ENCODE results near the gene SLC13A3.

Gene SLC13A3

GRCh38 chr20:46651091-46651962, at the start of gene SLC13A3:
SLC13A3 (minus strand) TSS chr20:46651459; CDS start chr20:46651421, 38 bp downstream.
- peak within 1 kb of the TSS; percentile 39; the same call in 1 of the 2 replicates for H3K9ac ChIP-seq (ENCODE audit: low read depth, low read length)

GRCh38 chr20:46701057-46701456, 49.8 kb upstream of the SLC13A3 start:
- Histone ChIP-seq H3K36me3 (ENCODE audit: insufficient read depth, low read length) (no peaks in the 10 kb centered on the region), H3K9me3 (ENCODE audit: control insufficient read depth, insufficient read depth, low read length) (no peaks in the 10 kb centered on the region), H3K9ac (ENCODE audit: low read depth, low read length) (no peak overlapping the region), H3K4me1 (ENCODE audit: insufficient read depth, low read length) (peaks cover 23% of the 10 kb centered on the region)

More at GRCh38 chr20:46651091-46651962, at the start of gene SLC13A3:
- no peaks in the 10 kb centered on the region for H3K4me1 ChIP-seq (ENCODE audit: insufficient read depth, low read length)
- no peaks in the 10 kb centered on the region for H3K9me3 ChIP-seq (ENCODE audit: control insufficient read depth, insufficient read depth, low read length)
- H3K36me3 ChIP-seq (ENCODE audit: insufficient read depth, low read length), result no peaks in the 10 kb centered on the region

GRCh38 chr20:46700481-46700880, 49.2 kb upstream of the SLC13A3 start:
- Histone ChIP-seq H3K9ac (ENCODE audit: low read depth, low read length) (no peak overlapping the region), H3K9me3 (ENCODE audit: control insufficient read depth, insufficient read depth, low read length) (no peaks in the 10 kb centered on the region), H3K36me3 (ENCODE audit: insufficient read depth, low read length) (no peaks in the 10 kb centered on the region), H3K4me1 (ENCODE audit: insufficient read depth, low read length) (peaks cover 23% of the 10 kb centered on the region)

GRCh38 chr20:46699651-46700359, 48.5 kb upstream of the SLC13A3 start:
- Histone ChIP-seq H3K9ac (ENCODE audit: low read depth, low read length) (no peak overlapping the region), H3K36me3 (ENCODE audit: insufficient read depth, low read length) (no peaks in the 10 kb centered on the region), H3K4me1 (ENCODE audit: insufficient read depth, low read length) (peaks cover 23% of the 10 kb centered on the region), H3K9me3 (ENCODE audit: control insufficient read depth, insufficient read depth, low read length) (no peaks in the 10 kb centered on the region)

- H3K9me3 ChIP-seq (ENCODE audit: control insufficient read depth, insufficient read depth, low read length), result no peaks in the 10 kb centered on the region
- no peak overlapping the region for H3K9ac ChIP-seq (ENCODE audit: low read depth, low read length)
- H3K4me1 ChIP-seq (ENCODE audit: insufficient read depth, low read length), result peaks cover 27% of the 10 kb centered on the region
- no peaks in the 10 kb centered on the region for H3K36me3 ChIP-seq (ENCODE audit: insufficient read depth, low read length)
Observed at GRCh38 chr20:46698788-46699187, 47.5 kb upstream of the SLC13A3 start.

GRCh38 chr20:46696791-46697279, 45.6 kb upstream of the SLC13A3 start:
- Histone ChIP-seq H3K36me3 (ENCODE audit: insufficient read depth, low read length) (no peaks in the 10 kb centered on the region), H3K4me1 (ENCODE audit: insufficient read depth, low read length) (peaks cover 14% of the 10 kb centered on the region), H3K9ac (ENCODE audit: low read depth, low read length) (no peak overlapping the region), H3K9me3 (ENCODE audit: control insufficient read depth, insufficient read depth, low read length) (no peaks in the 10 kb centered on the region)

GRCh38 chr20:46695892-46696291, 44.6 kb upstream of the SLC13A3 start:
- H3K9ac ChIP-seq (ENCODE audit: low read depth, low read length), result no peak overlapping the region

GRCh38 chr20:46694484-46694883, 43.2 kb upstream of the SLC13A3 start:
- no peaks in the 10 kb centered on the region for H3K9me3 ChIP-seq (ENCODE audit: control insufficient read depth, insufficient read depth, low read length)
- H3K36me3 ChIP-seq (ENCODE audit: insufficient read depth, low read length), result no peaks in the 10 kb centered on the region
- no peak overlapping the region for H3K9ac ChIP-seq (ENCODE audit: low read depth, low read length)
- peaks cover 4% of the 10 kb centered on the region; the same call in 1 of the 2 replicates for H3K4me1 ChIP-seq (ENCODE audit: insufficient read depth, low read length)

More at GRCh38 chr20:46695892-46696291, 44.6 kb upstream of the SLC13A3 start:
- Histone ChIP-seq H3K9me3 (ENCODE audit: control insufficient read depth, insufficient read depth, low read length) (no peaks in the 10 kb centered on the region), H3K4me1 (ENCODE audit: insufficient read depth, low read length) (peaks cover 7% of the 10 kb centered on the region; the same call in 1 of the 2 replicates), H3K36me3 (ENCODE audit: insufficient read depth, low read length) (no peaks in the 10 kb centered on the region)

GRCh38 chr20:46691196-46691595, 39.9 kb upstream of the SLC13A3 start:
- peaks cover 4% of the 10 kb centered on the region for H3K4me1 ChIP-seq (ENCODE audit: insufficient read depth, low read length)
- H3K9ac ChIP-seq (ENCODE audit: low read depth, low read length), result no peak overlapping the region
- H3K36me3 ChIP-seq (ENCODE audit: insufficient read depth, low read length), result peaks cover 9% of the 10 kb centered on the region
- H3K9me3 ChIP-seq (ENCODE audit: control insufficient read depth, insufficient read depth, low read length), result no peaks in the 10 kb centered on the region

GRCh38 chr20:46690219-46691106, 39.2 kb upstream of the SLC13A3 start:
- Histone ChIP-seq H3K9ac (ENCODE audit: low read depth, low read length) (peak overlapping the region; percentile 87), H3K4me1 (ENCODE audit: insufficient read depth, low read length) (peaks cover 4% of the 10 kb centered on the region), H3K9me3 (ENCODE audit: control insufficient read depth, insufficient read depth, low read length) (no peaks in the 10 kb centered on the region), H3K36me3 (ENCODE audit: insufficient read depth, low read length) (peaks cover 9% of the 10 kb centered on the region)

- H3K9ac ChIP-seq (ENCODE audit: low read depth, low read length), result peak overlapping the region; percentile 87; the same call in 1 of the 2 replicates
- H3K4me1 ChIP-seq (ENCODE audit: insufficient read depth, low read length), result peaks cover 4% of the 10 kb centered on the region
- peaks cover 9% of the 10 kb centered on the region for H3K36me3 ChIP-seq (ENCODE audit: insufficient read depth, low read length)
- H3K9me3 ChIP-seq (ENCODE audit: control insufficient read depth, insufficient read depth, low read length), result no peaks in the 10 kb centered on the region
Observed at GRCh38 chr20:46689754-46690085, 38.5 kb upstream of the SLC13A3 start.

GRCh38 chr20:46689082-46689753, 38.0 kb upstream of the SLC13A3 start, which contains the start of gene TP53RK:
TP53RK (minus strand) TSS chr20:46689444; CDS start chr20:46689414, 30 bp downstream.
- peaks cover 9% of the 10 kb centered on the region for H3K36me3 ChIP-seq (ENCODE audit: insufficient read depth, low read length)
- H3K9me3 ChIP-seq (ENCODE audit: control insufficient read depth, insufficient read depth, low read length), result no peaks in the 10 kb centered on the region
- no peaks in the 10 kb centered on the region; the same call in none of the 2 replicates for H3K4me1 ChIP-seq (ENCODE audit: insufficient read depth, low read length)
- H3K9ac ChIP-seq (ENCODE audit: low read depth, low read length), result peak within 1 kb of the TSS; percentile 87

All from ES-I3 (cell line).